Endodermal cell (in vitro differentiated cells): ENCODE measurements around the gene ISG20L2. TPM values are rescaled to one million over a fixed set of nuclear protein-coding genes. Genes with fewer than 3 reads are reported as not detected.
A peak's percentile ranks its signal among the peaks of the same experiment; 100 is the strongest.

Experiments
- DNase-seq: peaks from one replicate; pipeline ENCODE4 v3.0.0-alpha.2; 2017
- H3K27ac ChIP-seq: 2 replicates; pipeline ENCODE4 v1.5.1; 2013; ENCODE audit warnings: mild to moderate bottlenecking, low read depth, low read length, moderate library complexity
- H3K27me3 ChIP-seq: 2 replicates; pipeline ENCODE4 v1.6.1; 2013; ENCODE audit warnings: mild to moderate bottlenecking, low read length, moderate library complexity; ENCODE audit not compliant: insufficient read depth, control insufficient read depth, poor library complexity, severe bottlenecking
- H3K36me3 ChIP-seq: 2 replicates; pipeline ENCODE4 v1.7.0; 2013; ENCODE audit warnings: mild to moderate bottlenecking, low read length, moderate library complexity; ENCODE audit not compliant: control insufficient read depth, insufficient read depth
- H3K4me1 ChIP-seq: one replicate; pipeline ENCODE4 v1.7.0; 2013; ENCODE audit warnings: low read length; ENCODE audit not compliant: control insufficient read depth, insufficient read depth
- H3K4me3 ChIP-seq: 2 replicates; pipeline ENCODE4 v1.5.1; 2013; ENCODE audit warnings: mild to moderate bottlenecking, low read length, moderate library complexity
- H3K9ac ChIP-seq: 2 replicates; pipeline ENCODE4 v1.6.1; 2013; ENCODE audit warnings: mild to moderate bottlenecking, low read length, moderate library complexity; ENCODE audit not compliant: poor library complexity, severe bottlenecking; ENCODE audit errors: extremely low read depth
- H3K9me3 ChIP-seq: 2 replicates; pipeline ENCODE4 v1.6.1; 2013; ENCODE audit warnings: mild to moderate bottlenecking, low read length, moderate library complexity; ENCODE audit not compliant: control insufficient read depth
- H3K27ac Mint-ChIP-seq: 2 replicates; pipeline ENCODE4 v1.8.0; 2020; ENCODE audit warnings: mixed read lengths
- H3K27me3 Mint-ChIP-seq: 2 replicates; pipeline ENCODE4 v1.8.0; 2021; ENCODE audit warnings: mild to moderate bottlenecking, mixed read lengths; ENCODE audit not compliant: insufficient read depth
- H3K36me3 Mint-ChIP-seq: 2 replicates; pipeline ENCODE4 v1.8.0; 2020; ENCODE audit warnings: low read depth, mixed read lengths
- H3K4me1 Mint-ChIP-seq: 2 replicates; pipeline ENCODE4 v1.8.0; 2020; ENCODE audit warnings: mixed read lengths
- H3K4me3 Mint-ChIP-seq: 2 replicates; pipeline ENCODE4 v1.8.0; 2020; ENCODE audit warnings: mild to moderate bottlenecking, moderate library complexity, mixed read lengths
- H3K9me3 Mint-ChIP-seq: 2 replicates; pipeline ENCODE4 v1.8.0; 2020; ENCODE audit warnings: mild to moderate bottlenecking, mixed read lengths
- CTCF ChIP-seq: fragments of 200-600 bp; sonication (generic); conservative IDR thresholded peaks from 2 replicates; pipeline ENCODE4 v1.5.0; 2021; ENCODE audit warnings: antibody characterized with exemption, mild to moderate bottlenecking
- WGBS, 2 experiments: methylation state at CpG; one replicate each; pipeline versions ENCODE4 v1.1.5 to v1.1.7; 2013; ENCODE audit warnings: missing lambda C conversion rate in 2 of 2, mixed read lengths in 1 of 2; ENCODE audit not compliant: insufficient coverage in 1 of 2, insufficient read length in 1 of 2; 5-methylcytosine and 5-hydroxymethylcytosine counted together
- total RNA-seq, 2 donors: library from RNA; stranded (reverse); fragmentation: NEBNext Ultra II Directional in 1 of 2; extraction: Animal tissue kit (Norgen Biotek cat#: 25700) in 1 of 2; gene quantifications; 2 replicates in 1 of 2; 3 replicates in 1 of 2; pipeline ENCODE4 v1.2.1, GENCODE V29; 2021

ISG20L2 gene
- total RNA-seq, 2 donors from 2014 or later, result 37.2 to 39.9 TPM

GRCh38 chr1:156740237-156740740 lies 11.7 kb upstream of the ISG20L2 start:
- 19 to 39% methylated on average over 5 to 7 of the region's 7 CpGs for WGBS, 2 experiments

GRCh38 chr1:156738916-156739315 lies 10.3 kb upstream of the ISG20L2 start:
- H3K4me1 Mint-ChIP-seq, result peaks cover 16% of the 10 kb centered on the region
- H3K36me3 ChIP-seq, result peaks cover 59% of the 10 kb centered on the region
- no peak overlapping the region for H3K9ac ChIP-seq
- H3K27me3 ChIP-seq, result no peaks in the 10 kb centered on the region
- H3K36me3 Mint-ChIP-seq, result peaks cover 39% of the 10 kb centered on the region
- no peaks in the 10 kb centered on the region for H3K9me3 Mint-ChIP-seq
- 95 to 100% methylated on average over 1 to 2 of the region's 2 CpGs for WGBS, 2 experiments
- no peak overlapping the region for H3K4me3 ChIP-seq
- H3K9me3 ChIP-seq, result no peaks in the 10 kb centered on the region
- H3K27ac Mint-ChIP-seq, result no peak overlapping the region
- TF ChIP-seq CTCF, result no peak
- H3K27me3 Mint-ChIP-seq, result no peaks in the 10 kb centered on the region
- no peaks in the 10 kb centered on the region for H3K4me1 ChIP-seq
- DNase-seq, result no peak
- no peak overlapping the region for H3K27ac ChIP-seq
- H3K4me3 Mint-ChIP-seq, result no peak overlapping the region

More at GRCh38 chr1:156740237-156740740, 11.7 kb upstream of the ISG20L2 start:
- H3K9me3 ChIP-seq, result no peaks in the 10 kb centered on the region
- peaks cover 50% of the 10 kb centered on the region for H3K36me3 Mint-ChIP-seq
- H3K9me3 Mint-ChIP-seq, result no peaks in the 10 kb centered on the region
- H3K4me3 Mint-ChIP-seq, result peak overlapping the region; percentile 96
- peak overlapping the region; percentile 97 for H3K27ac Mint-ChIP-seq
- no peaks in the 10 kb centered on the region for H3K27me3 Mint-ChIP-seq
- H3K36me3 ChIP-seq, result peaks cover 71% of the 10 kb centered on the region
- peaks cover 26% of the 10 kb centered on the region for H3K4me1 Mint-ChIP-seq
- peak overlapping the region; percentile 74 for H3K9ac ChIP-seq
- H3K4me1 ChIP-seq, result peaks cover 4% of the 10 kb centered on the region
- peak overlapping the region; percentile 92 for H3K4me3 ChIP-seq
- no peaks in the 10 kb centered on the region for H3K27me3 ChIP-seq
- DNase-seq, result no peak
- no peak overlapping the region for H3K27ac ChIP-seq
- no peak for TF ChIP-seq CTCF

- H3K27me3 Mint-ChIP-seq, result no peaks in the 10 kb centered on the region
- Histone ChIP-seq H3K4me3 (no peak overlapping the region), H3K27me3 (no peaks in the 10 kb centered on the region), H3K36me3 (peaks cover 54% of the 10 kb centered on the region), H3K4me1 (no peaks in the 10 kb centered on the region), H3K27ac (no peak overlapping the region), H3K9me3 (no peaks in the 10 kb centered on the region), H3K9ac (no peak overlapping the region)
- TF ChIP-seq CTCF, result no peak
- no peaks in the 10 kb centered on the region for H3K9me3 Mint-ChIP-seq
- DNase-seq, result no peak
- WGBS, 2 experiments, result 95 to 100% methylated on average over 7 to 10 of the region's 10 CpGs
- H3K36me3 Mint-ChIP-seq, result peaks cover 38% of the 10 kb centered on the region
- H3K27ac Mint-ChIP-seq, result no peak overlapping the region
- H3K4me3 Mint-ChIP-seq, result no peak overlapping the region
- peaks cover 16% of the 10 kb centered on the region for H3K4me1 Mint-ChIP-seq
Measured at GRCh38 chr1:156738407-156738806, 9.8 kb upstream of the ISG20L2 start.
